GM12865 (cell line): ENCODE results near the gene SPTLC3.

Experiments used
- DNase-seq: peaks from one replicate; pipeline ENCODE4 v3.0.0; 2010; ENCODE audit warnings: low read depth
- H3K4me3 ChIP-seq: 2 replicates; pipeline ENCODE4 v1.5.1; 2011; ENCODE audit warnings: mild to moderate bottlenecking, low read depth, low read length, control low read depth
- TF ChIP-seq, protein P1 (sequence below): IDR thresholded peaks from 2 replicates; pipeline ENCODE4 v1.5.1; 2011; ENCODE audit warnings: low read length, control low read depth, low read depth, inconsistent platforms; ENCODE audit not compliant: insufficient read depth; ENCODE audit errors: missing control alignments

SPTLC3 gene

GRCh38 chr20:12966468-12967085 lies 42.2 kb upstream of the SPTLC3 start:
- TF ChIP-seq, protein P1, sequence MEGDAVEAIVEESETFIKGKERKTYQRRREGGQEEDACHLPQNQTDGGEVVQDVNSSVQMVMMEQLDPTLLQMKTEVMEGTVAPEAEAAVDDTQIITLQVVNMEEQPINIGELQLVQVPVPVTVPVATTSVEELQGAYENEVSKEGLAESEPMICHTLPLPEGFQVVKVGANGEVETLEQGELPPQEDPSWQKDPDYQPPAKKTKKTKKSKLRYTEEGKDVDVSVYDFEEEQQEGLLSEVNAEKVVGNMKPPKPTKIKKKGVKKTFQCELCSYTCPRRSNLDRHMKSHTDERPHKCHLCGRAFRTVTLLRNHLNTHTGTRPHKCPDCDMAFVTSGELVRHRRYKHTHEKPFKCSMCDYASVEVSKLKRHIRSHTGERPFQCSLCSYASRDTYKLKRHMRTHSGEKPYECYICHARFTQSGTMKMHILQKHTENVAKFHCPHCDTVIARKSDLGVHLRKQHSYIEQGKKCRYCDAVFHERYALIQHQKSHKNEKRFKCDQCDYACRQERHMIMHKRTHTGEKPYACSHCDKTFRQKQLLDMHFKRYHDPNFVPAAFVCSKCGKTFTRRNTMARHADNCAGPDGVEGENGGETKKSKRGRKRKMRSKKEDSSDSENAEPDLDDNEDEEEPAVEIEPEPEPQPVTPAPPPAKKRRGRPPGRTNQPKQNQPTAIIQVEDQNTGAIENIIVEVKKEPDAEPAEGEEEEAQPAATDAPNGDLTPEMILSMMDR = no peak
- DNase-seq = no peak
- H3K4me3 ChIP-seq = no peak overlapping the region

GRCh38 chr20:12967932-12968331 lies 40.8 kb upstream of the SPTLC3 start:
- DNase-seq = no peak
- no peak overlapping the region for H3K4me3 ChIP-seq
- TF ChIP-seq, protein P1 = no peak

DNA sequence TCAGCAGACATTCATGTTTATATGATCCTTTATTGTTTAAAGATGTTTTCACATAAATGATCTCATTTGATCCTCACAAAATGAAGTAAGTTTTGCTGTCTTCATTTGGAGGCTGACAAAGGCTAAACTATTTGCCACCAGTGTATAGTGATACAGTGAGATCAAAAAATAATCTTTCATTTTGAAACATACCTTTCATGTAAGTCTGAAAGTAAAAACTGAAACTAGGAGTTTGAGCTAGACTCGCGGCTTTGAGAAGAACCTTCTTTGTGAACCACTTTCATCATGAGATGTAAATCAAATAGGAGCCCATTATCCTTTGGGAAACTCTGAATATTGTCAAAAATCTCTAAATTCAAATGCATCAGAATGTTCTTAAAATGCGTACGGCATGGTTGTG lies 40.3 kb upstream of the SPTLC3 start:
- peak; percentile 18 for DNase-seq
- TF ChIP-seq, protein P1 = no peak
- no peak overlapping the region for H3K4me3 ChIP-seq

GRCh38 chr20:12969071-12969669 lies 39.6 kb upstream of the SPTLC3 start:
- TF ChIP-seq, protein P1 = no peak
- DNase-seq = no peak
- no peak overlapping the region for H3K4me3 ChIP-seq

DNA sequence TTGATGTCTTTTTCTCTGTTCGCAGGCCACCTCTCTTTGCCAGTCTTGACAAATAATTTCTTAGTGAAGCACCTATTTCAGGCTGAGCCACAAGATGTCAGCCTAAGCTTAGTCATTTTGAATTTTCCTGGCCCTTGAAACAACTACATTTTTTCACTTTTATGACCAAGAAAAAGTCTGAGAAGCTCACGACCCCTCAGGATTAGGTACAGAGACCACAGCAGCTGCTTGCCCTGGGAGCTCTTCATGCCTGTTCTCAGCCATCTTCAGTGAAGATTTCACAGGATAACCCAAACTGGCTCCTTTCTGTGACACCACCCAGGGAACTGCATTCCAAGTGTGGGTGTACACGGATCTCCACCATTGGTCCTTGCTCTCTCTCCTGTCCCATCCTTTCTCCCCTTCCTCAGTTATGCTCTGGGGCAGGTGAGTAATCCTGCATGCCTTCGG lies 38.4 kb upstream of the SPTLC3 start:
- DNase-seq = peak; percentile 30
- no peak overlapping the region for H3K4me3 ChIP-seq
- TF ChIP-seq, protein P1 = peak; percentile 35

DNA sequence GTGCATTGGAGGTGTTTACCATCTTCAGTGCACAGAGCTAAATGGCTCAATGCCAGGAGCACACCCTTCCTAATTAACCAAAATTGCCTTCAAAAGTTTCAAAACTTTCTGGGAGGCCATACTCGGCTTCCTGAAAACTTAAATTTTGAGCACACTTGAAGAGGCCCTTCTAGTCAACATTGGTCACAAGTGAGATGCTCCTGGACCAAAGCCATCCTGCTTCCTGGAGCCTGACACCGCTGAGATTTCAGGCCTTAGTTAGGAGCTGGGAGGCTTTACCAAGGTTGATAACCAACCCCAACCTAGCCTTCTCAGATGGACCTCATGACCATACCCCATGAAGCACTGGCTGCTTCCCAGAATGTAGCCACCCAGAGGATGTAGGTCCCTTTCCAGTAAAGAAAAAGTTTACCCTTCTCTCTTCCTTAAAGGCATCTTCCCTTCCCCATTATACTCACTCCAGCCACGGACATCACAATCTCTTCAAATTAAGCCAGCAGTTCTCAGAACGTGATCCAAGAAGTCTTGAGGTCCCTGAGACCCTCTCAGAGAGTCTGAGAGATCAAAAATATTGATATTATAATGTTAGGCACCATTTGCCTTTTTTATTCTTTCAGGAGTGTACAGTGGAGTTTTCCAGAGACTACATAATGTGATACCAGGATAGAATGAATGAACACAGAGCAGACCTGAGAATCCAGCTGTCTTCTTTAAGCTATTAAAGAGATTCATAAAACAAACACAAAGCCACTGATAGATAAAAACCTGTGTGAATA lies 32.8 kb upstream of the SPTLC3 start:
- TF ChIP-seq, protein P1 = no peak
- H3K4me3 ChIP-seq = no peak overlapping the region

More for the DNA sequence above, 32.8 kb upstream of the SPTLC3 start:
- DNase-seq = no peak
